GM23248 (cell line): ENCODE results near the gene PDGFRB.

Experiments
- EZH2 ChIP-seq: fragments of 200-600 bp; sonication (generic); IDR thresholded peaks from 2 replicates; pipeline ENCODE4 v1.6.1; 2018; ENCODE audit warnings: antibody characterized with exemption, mild to moderate bottlenecking; ENCODE audit not compliant: insufficient read depth, poor library complexity, severe bottlenecking
- EZH2phosphoT487 ChIP-seq: fragments of 200-600 bp; sonication (generic); IDR thresholded peaks from 2 replicates; pipeline ENCODE4 v1.6.1; 2018; ENCODE audit warnings: antibody characterized with exemption, moderate library complexity, mild to moderate bottlenecking, low read depth; ENCODE audit not compliant: insufficient read depth

GRCh38 chr5:150121448-150122157 is 34.0 kb downstream of the PDGFRB start:
- TF ChIP-seq EZH2 (no peak), EZH2phosphoT487 (no peak)
